DND-41 (cell line): ENCODE data around the gene FAN1.

Experiments used
- EZH2 ChIP-seq: IDR thresholded peaks from 3 replicates; pipeline ENCODE4 v1.6.1; 2012; ENCODE audit warnings: borderline replicate concordance, low read depth, mild to moderate bottlenecking, moderate library complexity, low read length, inconsistent platforms; ENCODE audit not compliant: severe bottlenecking
- TF ChIP-seq, protein P1 (sequence below): IDR thresholded peaks from 2 replicates; pipeline ENCODE4 v1.5.1; 2012; ENCODE audit warnings: borderline replicate concordance, low read length, moderate library complexity, mild to moderate bottlenecking; ENCODE audit not compliant: poor library complexity, severe bottlenecking; ENCODE audit errors: extremely low read depth

DNA sequence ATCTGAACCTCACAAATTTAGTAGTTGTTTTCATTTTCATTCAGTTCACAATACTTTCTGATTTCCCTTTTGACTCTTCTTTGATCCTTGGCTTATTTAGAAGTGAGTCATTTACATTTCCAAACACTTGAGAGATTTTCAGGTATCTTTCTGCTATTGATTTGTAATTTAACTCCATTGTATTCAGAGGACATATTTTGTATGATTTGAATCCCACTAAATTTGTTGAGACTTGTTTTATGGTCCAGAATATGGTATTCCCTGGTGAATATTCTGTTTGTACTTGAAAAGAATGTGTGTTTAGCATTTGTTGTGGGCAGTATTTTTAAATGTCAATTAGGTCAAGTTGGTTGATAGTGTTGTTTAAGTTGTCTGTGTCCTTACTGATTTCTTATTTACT is 29.6 kb downstream of the FAN1 start:
- TF ChIP-seq, protein P1, sequence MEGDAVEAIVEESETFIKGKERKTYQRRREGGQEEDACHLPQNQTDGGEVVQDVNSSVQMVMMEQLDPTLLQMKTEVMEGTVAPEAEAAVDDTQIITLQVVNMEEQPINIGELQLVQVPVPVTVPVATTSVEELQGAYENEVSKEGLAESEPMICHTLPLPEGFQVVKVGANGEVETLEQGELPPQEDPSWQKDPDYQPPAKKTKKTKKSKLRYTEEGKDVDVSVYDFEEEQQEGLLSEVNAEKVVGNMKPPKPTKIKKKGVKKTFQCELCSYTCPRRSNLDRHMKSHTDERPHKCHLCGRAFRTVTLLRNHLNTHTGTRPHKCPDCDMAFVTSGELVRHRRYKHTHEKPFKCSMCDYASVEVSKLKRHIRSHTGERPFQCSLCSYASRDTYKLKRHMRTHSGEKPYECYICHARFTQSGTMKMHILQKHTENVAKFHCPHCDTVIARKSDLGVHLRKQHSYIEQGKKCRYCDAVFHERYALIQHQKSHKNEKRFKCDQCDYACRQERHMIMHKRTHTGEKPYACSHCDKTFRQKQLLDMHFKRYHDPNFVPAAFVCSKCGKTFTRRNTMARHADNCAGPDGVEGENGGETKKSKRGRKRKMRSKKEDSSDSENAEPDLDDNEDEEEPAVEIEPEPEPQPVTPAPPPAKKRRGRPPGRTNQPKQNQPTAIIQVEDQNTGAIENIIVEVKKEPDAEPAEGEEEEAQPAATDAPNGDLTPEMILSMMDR, result no peak
- TF ChIP-seq EZH2, result no peak
